HG03571 (cell line): ENCODE data around the gene GRID2.
"Not testable (repeated sequence)": the region's sequence is repeated elsewhere in the genome, so short reads cannot be mapped to it uniquely, and the experiment has no call there.

Source experiments
- ATAC-seq: cut with Tn5 transposase; IDR thresholded peaks from one replicate; pipeline ENCODE4 v1.9.1; 2021; ENCODE audit not compliant: unreplicated experiment

Gene GRID2

DNA sequence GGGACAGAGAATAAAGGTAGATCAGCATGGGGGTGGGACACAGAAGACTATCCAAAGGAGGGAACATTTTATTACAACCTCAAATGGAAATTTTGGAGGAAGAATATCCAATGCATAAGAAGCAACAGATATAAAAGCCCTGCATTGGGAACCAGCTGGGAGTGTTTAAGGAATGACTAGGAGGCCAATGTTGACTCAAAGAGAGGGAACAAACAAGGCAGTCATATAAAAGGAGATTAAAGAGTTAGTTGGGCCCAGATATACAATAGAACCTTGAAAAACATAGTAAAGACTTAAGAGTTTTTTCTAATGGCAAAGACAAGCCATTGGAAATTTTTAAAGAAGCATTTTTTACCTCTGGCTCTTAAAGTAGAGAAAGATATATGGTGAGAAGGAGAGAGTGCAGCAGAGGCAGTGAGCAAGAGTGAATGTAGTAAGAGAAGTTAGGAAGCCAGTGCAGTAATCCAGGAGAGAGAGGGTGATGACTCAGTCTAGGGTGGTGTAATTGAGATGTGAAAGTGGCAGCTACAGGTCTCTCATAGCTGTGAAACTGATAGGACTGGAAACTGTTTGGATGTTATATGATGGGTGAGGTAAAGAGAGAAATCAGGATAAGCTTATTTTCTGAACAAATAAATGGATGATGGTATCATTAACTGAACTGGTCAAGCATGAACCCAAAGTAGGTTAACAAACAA is 1342.6 kb downstream of the GRID2 start:
- peak; percentile 66 for ATAC-seq

DNA sequence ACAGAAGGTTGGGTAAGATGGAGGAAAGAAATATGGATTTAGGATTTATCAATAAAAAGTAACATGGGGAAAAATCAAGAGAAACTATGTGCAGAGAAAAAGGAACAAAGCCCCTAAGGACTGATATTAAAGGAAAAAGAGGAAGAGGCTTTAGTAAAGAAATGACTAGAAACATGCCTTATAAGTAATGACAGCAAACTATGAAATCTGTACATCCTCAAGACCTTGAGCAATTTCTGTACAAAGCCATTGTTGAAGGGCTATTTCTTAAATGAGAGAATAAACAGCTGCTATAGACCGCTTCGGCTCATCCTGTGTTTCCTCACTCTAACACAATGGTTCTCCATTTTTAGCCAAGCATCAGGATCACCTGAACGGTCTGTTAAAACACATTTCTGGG is 1344.5 kb downstream of the GRID2 start:
- no peak for ATAC-seq

DNA sequence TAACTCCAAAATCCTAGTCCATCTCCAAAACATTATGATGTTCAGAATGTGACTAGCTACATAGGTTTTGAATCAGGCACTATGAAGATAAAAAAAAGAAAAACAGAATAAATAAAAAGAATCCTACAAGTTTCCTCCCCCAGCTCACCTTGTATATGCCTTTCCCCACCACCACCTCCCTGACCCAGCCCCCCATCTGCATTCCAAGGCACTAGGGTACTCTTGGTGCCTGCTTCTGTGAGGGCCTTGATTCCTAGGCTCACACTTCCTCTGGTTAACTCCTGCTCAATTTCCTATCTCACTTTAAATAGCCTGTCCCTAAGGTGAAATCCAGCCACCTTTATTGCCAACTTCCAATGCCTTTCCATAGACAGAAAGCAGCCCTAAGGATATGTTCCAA is 1346.1 kb downstream of the GRID2 start:
- no peak for ATAC-seq

DNA sequence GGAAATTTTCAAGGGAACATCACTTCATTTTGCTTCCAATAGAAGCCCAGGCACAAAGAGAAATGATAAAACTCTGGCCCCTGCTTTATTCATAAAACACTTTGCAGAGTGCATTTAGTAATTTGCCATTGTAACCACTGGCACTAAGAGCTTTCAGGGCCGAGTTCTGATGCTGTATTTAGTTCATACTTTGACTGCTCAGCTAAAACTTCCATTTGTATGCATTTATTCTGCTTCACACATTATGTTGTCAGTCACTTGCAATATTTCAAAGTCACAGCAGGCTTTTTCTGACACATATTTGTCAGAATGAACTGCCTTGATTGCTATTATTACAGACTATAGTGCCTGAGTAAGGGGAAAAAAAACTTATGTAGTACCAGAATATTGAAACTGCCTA is 1350.4 kb downstream of the GRID2 start:
- no peak for ATAC-seq

DNA sequence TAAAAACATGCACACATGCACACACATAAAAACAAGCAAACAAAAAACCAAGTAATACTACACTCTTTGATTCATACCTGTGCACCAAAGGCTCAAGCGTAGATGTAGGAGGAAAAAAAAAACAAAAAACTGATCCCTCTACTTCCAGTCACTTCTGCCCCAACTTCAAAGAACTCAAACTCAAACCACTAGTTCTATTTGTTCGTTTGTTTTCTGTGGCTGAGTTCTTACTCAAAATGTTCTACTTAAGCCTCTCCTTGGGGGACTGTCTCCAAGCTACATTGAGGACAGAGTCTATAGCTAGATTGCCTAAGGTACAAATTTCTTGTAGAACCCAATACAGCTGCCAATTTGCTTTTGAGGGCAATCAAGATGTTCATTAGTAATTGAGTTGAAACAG is 1353.8 kb downstream of the GRID2 start:
- no peak for ATAC-seq

DNA sequence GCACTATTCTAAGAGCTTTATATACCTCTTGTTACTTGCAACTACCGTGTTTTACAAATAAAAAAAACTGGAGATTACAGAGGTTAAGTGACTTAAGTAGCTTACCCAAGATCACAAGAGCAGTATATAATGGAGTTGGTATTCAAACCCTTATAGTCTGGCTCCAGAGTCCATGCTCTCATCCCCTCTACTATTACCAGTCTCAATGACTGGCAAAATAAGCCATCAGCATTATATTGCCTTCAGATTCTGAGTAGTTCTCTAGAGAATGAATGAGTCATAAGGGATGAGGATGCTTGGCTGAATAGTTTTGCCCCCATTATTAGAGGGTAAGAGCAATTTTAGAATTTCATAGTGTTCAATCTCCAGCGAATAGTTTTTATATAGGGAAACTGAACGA is 1354.7 kb downstream of the GRID2 start:
- no peak for ATAC-seq

DNA sequence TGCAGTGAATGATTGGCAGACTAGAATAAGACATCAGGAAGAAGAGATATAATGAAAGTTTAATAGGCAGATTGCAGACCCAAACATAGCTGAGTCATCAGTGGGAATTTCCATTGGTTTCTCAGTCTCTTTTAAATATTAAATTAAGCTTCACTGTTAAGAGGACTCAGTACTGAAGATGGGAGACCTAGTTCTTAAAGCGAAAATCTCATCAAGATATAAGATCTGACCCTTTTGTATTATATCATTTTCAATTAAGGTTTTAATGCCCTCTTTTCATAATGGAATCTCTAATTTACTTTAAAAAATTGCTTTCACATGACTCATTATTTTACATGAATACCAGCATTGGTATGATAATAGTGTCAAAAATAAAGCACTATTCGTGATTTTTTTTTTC is 1355.9 kb downstream of the GRID2 start:
- ATAC-seq, result no peak

DNA sequence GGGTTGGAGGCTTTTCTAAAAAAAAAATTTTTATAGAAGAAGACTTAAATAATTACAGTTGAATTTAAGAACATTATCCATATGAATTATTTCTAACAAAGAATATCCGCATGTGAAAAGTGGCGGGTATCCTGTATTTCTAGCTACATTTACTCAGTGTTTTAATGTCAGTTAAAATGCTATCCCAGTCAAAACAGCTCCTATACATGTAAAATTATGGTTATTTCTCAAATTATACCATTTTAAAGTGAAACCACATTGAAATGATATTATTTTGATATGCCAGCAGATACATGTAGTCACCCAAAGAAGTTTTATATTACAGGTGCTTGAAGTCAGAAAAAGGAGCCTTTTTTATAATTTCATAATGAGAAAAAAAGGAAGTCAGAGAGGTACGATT is 1356.3 kb downstream of the GRID2 start:
- ATAC-seq, result no peak

DNA sequence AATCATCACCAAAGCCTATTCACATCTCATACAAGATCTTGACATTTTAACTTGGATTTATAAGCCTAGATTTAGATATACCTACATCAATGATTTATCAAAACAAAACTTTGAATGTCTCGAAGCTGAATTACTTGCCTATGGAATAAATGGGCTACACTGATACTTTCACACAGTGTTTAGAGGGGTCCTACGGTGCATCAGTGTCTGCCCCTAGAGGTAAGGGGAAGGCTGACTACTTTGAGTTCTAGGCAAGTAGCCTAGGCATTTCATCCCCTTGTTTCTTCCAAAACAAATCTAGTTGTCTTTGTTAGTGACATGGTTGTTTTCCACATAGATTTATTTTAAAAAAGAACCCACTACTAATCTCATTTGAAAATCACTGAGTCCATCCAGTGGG is 1366.7 kb downstream of the GRID2 start:
- ATAC-seq, result no peak

DNA sequence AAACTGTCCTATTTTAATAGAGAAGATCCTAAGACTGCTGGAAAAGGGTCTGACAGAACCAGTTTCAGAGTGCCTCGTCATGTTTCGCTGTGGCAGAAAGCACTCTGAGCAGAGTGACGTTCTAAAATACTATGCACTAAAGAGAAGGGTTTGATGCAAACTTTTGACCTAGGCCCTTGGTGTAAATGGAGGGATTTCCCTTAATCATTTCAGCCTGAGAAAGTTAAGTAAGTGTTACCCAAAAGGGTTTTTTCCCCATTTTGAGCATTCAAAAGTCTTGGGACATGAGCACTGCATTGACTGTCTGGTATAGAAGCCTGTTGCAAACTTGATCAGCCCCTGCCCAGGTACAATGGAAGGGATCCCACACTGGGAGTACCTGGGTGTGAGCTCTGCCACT is 1367.3 kb downstream of the GRID2 start:
- ATAC-seq, result no peak

DNA sequence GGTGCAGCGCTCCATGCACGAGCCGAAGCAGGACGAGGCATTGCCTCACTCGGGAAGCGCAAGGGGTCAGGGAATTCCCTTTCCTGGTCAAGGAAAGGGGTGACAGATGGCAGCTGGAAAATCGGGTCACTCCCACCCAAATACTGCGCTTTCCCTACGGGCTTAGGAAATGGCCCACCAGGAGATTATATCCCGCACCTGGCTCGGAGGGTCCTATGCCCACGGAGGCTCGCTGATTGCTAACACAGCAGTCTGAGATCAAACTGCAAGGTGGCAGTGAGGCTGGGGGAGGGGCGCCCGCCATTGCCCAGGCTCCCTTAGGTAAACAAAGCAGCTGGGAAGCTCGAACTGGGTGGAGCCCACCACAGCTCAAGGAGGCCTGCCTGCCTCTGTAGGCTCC is 1373.2 kb downstream of the GRID2 start:
- not testable (repeated sequence) for ATAC-seq

DNA sequence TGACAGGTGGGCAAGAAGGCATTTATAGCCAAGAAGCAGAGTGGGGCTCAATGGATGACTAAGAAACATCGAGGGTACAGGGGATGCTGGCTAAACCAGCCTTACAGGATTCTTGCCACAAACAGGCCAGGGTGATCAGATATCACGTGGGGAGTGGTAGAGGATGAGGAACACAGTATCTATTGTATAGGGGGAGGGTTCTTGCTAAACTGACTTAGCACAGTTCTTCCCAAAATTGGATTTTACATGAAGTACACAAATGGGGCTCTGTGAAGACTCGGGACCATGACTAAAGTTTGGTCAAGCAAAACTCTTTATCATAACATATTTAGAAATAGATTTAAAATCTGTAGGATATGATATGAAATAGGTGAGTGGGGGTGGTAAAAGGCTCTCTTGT is 1380.8 kb downstream of the GRID2 start:
- ATAC-seq, result no peak

DNA sequence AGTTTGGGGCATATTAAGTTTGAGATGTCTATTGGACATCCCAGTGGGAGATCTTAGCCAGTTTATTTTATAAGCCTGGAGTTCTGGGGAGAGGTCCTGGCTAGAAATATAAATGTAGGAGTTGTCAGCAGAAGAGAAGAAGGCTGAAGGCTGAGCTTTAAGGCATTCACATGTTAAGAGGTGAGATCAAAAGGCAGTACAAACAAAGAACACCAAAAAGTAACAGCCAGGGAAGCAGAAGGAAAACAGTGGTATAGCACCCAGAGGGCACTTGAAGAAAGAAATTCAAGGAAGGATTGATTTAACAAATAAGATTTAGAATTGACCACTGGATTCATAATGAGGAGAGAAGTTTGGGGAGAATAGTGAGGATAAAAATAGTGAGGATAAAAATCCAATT is 1383.5 kb downstream of the GRID2 start:
- ATAC-seq, result no peak

DNA sequence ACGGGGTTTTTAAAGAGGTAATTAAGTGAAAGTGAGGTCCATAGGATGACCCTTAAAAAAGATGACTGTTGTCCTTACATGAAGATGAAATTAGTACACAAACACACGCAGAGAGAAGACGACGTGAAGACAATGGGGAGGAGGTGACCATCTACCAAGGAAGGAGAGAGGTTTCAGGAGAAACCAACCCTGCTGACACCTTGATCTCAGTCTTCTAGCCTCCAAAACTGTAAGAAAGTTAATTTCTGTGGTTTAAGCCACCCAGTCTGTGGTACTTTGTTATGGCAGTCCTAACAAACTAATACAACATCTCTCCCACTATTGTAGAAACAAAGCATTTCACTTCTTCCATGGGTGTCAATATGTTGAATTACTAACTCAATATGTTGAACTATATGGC is 1385.2 kb downstream of the GRID2 start:
- no peak for ATAC-seq

DNA sequence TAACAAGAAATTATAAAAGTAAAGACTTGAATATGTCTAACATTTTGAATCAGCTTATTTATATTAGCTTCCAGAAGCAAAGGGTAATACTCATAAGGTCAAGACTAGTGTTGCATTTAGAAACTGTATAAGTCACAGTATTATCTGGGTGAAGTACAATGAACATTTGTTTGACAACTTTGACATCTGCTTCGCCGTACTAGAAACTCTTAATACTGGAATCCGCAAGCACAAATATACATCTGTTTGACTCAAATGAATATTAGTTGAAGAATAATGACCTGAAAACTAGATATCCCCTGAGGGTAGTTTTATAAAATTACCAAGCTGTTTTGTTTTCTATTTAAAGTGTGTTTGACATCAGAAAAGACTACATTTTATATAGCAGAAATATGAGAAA is 1389.4 kb downstream of the GRID2 start:
- no peak for ATAC-seq

DNA sequence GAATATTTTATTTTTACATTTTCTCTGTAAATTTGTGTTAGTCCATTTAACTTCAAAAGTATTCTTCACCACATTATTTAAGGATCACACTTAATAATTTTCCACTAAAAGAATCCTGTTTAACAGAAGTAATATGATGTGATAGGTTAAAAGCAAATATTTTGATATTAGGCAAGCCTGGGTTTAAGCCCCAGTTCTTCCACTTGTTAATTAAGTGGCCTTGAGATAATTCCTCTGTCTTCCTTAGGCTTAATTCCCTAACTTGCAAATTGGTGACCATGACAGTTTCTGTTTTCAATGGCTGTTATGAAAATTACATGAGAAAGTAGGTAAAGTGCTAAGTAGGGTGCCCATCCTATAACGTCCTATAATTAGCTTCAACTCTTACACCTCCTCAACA is 1394.9 kb downstream of the GRID2 start:
- ATAC-seq, result no peak

DNA sequence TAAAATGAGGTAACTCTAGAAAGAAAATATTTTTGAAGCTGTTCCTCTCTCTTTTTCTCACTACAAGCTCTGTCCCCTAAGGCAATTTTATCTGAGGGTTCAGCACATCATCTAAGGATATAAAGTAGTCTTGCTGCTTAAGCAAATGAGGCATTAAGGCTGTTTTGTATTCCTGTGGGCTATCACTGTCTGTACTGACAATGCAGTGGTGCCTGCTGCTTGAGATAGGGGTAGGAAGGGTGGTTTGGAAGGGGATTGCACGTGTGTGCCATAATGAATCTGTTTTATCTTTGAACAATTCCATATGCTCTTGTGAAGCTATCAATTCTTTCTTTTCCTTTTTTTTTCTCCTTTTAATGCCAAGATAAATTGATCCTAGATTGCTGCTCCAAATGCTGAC is 1396.8 kb downstream of the GRID2 start:
- no peak for ATAC-seq

DNA sequence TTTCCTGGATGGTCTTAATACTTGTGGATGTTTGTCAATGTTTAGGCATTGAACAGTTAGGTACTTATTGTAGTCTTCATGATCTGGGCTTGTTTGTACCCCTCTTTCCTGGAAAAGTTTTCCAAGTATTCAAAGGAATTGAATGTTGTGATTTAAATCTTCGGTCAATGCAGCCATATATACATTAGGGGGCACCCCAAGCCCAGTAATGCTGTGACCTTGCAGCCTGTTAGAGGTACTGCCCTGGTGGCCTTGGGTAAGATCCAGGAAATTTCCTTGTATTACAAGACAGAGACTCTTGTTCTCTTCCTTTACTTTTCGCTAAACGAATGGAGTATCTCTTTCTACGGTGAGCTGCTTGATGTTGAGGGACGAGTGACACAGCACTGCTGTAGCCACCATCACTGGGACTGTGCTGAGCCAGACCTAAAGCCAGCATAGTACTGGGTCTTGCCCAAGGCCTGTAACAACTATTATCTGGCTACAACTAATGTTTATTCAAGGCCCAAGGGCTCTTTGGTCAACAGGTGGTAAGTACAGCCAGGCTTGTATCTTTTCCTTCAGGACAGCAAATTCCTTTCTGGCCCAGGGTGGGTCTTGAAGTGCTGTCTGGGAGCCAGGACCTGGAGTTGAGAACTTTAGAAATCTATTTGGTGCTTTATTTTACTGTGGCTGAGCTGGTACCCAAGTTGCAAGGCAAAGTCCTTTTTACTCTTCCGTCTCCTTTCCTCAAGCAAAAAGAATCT is 1406.5 kb downstream of the GRID2 start:
- ATAC-seq, result peak; percentile 70

DNA sequence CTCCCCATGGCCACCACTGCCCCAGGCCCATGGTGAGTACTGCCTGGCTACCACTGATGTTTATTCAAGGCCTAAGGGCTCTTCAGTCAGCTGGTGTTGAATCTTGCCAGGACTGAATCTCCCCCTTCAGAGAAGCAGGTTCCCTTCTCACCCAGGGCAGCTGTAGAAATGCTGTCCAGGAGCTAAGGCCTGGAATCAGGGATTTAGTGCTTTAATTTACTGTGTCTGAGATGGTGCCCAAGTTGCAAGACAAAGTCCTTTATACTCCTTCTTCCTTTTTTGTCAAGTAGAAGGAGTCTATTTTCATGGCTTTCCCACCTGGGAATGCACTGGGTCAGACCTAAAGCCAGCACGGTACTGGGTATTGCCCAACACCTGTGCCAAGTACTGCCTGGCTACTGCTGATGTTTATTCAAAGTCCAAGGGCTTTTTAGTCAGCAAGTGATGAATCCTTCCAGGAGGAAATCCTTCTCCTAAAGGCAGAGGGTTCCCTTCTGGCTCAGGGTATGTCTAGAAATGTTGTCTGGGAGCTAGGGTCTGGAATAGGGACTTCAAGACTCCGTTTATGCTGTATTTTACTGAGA is 1407.2 kb downstream of the GRID2 start:
- ATAC-seq, result no peak

DNA sequence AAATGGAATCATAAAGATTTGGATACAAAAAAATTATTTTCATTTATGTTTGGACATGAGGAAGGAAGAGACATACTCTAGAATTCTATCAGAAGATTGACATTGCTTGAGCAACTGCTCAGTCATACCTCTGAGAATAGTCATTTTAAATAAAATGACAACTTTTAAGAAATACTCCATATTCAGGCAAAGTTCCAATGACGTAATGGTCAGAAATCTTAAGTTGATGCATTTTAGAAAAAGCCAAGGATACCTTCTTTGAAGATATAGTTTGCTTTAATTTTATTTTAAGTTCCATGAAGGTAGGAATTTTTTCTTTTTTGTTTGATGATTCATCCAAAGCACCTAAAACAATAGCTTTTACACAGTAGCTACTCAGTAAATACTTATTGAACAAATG is 1414.5 kb downstream of the GRID2 start:
- ATAC-seq, result no peak

DNA sequence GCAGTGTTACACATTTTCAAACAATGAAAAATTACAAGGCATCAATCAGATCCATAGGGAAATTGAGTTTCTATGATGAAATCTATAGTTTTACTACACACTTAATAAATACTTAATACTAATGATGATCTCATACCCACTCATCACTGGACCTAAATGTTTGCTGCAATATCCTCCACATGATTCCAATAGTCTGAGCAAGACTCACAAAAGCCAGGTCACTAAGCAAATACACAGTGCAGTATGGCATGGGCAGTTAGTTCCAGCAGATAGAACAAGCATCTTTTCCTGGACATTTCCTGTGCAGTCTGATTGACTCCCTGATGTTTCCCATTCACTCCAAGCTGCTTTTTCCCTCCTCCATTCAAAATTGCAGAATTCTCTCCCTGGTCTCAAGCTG is 1415.8 kb downstream of the GRID2 start:
- ATAC-seq, result no peak

DNA sequence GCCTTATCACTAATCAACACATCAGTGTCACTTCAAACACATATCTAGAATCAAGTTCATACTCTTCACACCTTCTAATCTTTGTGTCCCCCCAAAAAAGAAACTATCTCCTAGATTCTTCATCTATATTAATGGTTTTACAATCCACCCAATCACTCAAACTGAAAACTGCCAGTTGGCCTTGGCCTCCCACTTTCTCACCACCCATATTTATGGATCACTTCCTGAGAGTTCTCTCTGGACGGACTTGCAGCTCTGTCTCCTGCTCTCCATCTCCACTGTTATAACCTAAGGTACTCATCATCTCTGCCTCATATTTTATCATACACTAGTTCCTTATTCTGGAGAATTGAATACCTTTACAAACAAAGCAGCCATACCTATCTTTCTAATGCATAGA is 1418.7 kb downstream of the GRID2 start:
- no peak for ATAC-seq
